ENCODE measurements around the gene PAAF1.
"Not testable (repeated sequence)": the region's sequence is repeated elsewhere in the genome, so short reads cannot be mapped to it uniquely, and the experiment has no call there.

Gene PAAF1

GRCh38 chr11:73876424-73877310, at the start of gene PAAF1, which contains the start of gene COA4:
TSS of gene PAAF1 (plus strand) at chr11:73876999. CDS start at chr11:73877022, 23 bp downstream.
TSS of gene COA4 (minus strand) at chr11:73876846. CDS start at chr11:73873378, 3,468 bp downstream.
- DNase-seq (ENCODE audit: low spot score): peak; percentile 99

- DNase-seq (ENCODE audit: low spot score): no peak
Observed at GRCh38 chr11:73830261-73830660, 46.5 kb upstream of the PAAF1 start.

GRCh38 chr11:73833067-73833466, 43.7 kb upstream of the PAAF1 start:
- DNase-seq (ENCODE audit: low spot score): no peak

- peak; percentile 21 for DNase-seq (ENCODE audit: low spot score)
Observed at GRCh38 chr11:73838443-73839122, 38.2 kb upstream of the PAAF1 start.

- DNase-seq (ENCODE audit: low spot score): no peak
Observed at GRCh38 chr11:73839123-73839457, 37.7 kb upstream of the PAAF1 start.

GRCh38 chr11:73851046-73851764, 25.6 kb upstream of the PAAF1 start:
- DNase-seq (ENCODE audit: low spot score): no peak

GRCh38 chr11:73852049-73852448, 24.8 kb upstream of the PAAF1 start:
- no peak for DNase-seq (ENCODE audit: low spot score)

- DNase-seq (ENCODE audit: low spot score): no peak
Observed at GRCh38 chr11:73854680-73855079, 22.1 kb upstream of the PAAF1 start.

- peak; percentile 81 for DNase-seq (ENCODE audit: low spot score)
Observed at GRCh38 chr11:73856031-73856567, 20.7 kb upstream of the PAAF1 start.

GRCh38 chr11:73859671-73860070, 17.1 kb upstream of the PAAF1 start:
- DNase-seq (ENCODE audit: low spot score): no peak

- no peak for DNase-seq (ENCODE audit: low spot score)
Observed at GRCh38 chr11:73860202-73860601, 16.6 kb upstream of the PAAF1 start.

GRCh38 chr11:73862986-73863385, 13.8 kb upstream of the PAAF1 start:
- DNase-seq (ENCODE audit: low spot score): no peak

- DNase-seq (ENCODE audit: low spot score): no peak
Observed at GRCh38 chr11:73866095-73866579, 10.7 kb upstream of the PAAF1 start.

GRCh38 chr11:73866586-73866996, 10.2 kb upstream of the PAAF1 start:
- no peak for DNase-seq (ENCODE audit: low spot score)

- DNase-seq (ENCODE audit: low spot score): no peak
Observed at GRCh38 chr11:73869332-73869949, 7.4 kb upstream of the PAAF1 start.

- DNase-seq (ENCODE audit: low spot score): no peak
Observed at GRCh38 chr11:73870261-73870660, 6.5 kb upstream of the PAAF1 start.

- DNase-seq (ENCODE audit: low spot score): no peak
Observed at GRCh38 chr11:73872749-73873357, 3.9 kb upstream of the PAAF1 start.

GRCh38 chr11:73875380-73875779, 1.4 kb upstream of the PAAF1 start:
- no peak for DNase-seq (ENCODE audit: low spot score)

GRCh38 chr11:73875840-73876239, 959 bp upstream of the PAAF1 start:
- no peak for DNase-seq (ENCODE audit: low spot score)

GRCh38 chr11:73878771-73879170, 2.0 kb downstream of the PAAF1 start:
- DNase-seq (ENCODE audit: low spot score): no peak

- not testable (repeated sequence) for DNase-seq (ENCODE audit: low spot score)
Observed at GRCh38 chr11:73880449-73880848, 3.6 kb downstream of the PAAF1 start.

Data from Ammon's horn (tissue), 1 donor.